RPMI8226 (cell line): Measurements from ENCODE around the gene ZSCAN20.

ENCODE experiments used
- DNase-seq: peaks from one replicate; pipeline ENCODE4 v3.0.0-alpha.2; 2015

Gene ZSCAN20

GRCh38 chr1:33472269-33472980, at the start of gene ZSCAN20:
ZSCAN20 (plus strand) TSS chr1:33472645; CDS start chr1:33479289, 6,644 bp downstream.
- peak; percentile 94 for DNase-seq

GRCh38 chr1:33424205-33424604, 48.2 kb upstream of the ZSCAN20 start:
- no peak for DNase-seq

GRCh38 chr1:33424610-33425009, 47.8 kb upstream of the ZSCAN20 start:
- DNase-seq, result no peak

- no peak for DNase-seq
These were observed 46.5 kb upstream of the ZSCAN20 start for GRCh38 chr1:33425900-33426299.

GRCh38 chr1:33426916-33427315, 45.5 kb upstream of the ZSCAN20 start:
- no peak for DNase-seq

- no peak for DNase-seq
These were observed 43.8 kb upstream of the ZSCAN20 start for GRCh38 chr1:33428661-33429060.

GRCh38 chr1:33429332-33429731, 43.1 kb upstream of the ZSCAN20 start:
- DNase-seq, result no peak

GRCh38 chr1:33429856-33430691, 42.4 kb upstream of the ZSCAN20 start:
- peak; percentile 58 for DNase-seq

- DNase-seq, result peak; percentile 100
These were observed 41.5 kb upstream of the ZSCAN20 start, which contains the start of gene PHC2 for GRCh38 chr1:33430692-33431593. PHC2 (minus strand) TSS chr1:33431095; CDS start chr1:33375539, 55,556 bp downstream.

- no peak for DNase-seq
These were observed 38.7 kb upstream of the ZSCAN20 start for GRCh38 chr1:33433509-33434362.

- no peak for DNase-seq
These were observed 38.1 kb upstream of the ZSCAN20 start for GRCh38 chr1:33434363-33434750.

- DNase-seq, result no peak
These were observed 37.2 kb upstream of the ZSCAN20 start for GRCh38 chr1:33435096-33435820.

- DNase-seq, result no peak
These were observed 35.7 kb upstream of the ZSCAN20 start for GRCh38 chr1:33436557-33437285.

GRCh38 chr1:33438364-33439160, 33.9 kb upstream of the ZSCAN20 start:
- no peak for DNase-seq

GRCh38 chr1:33439662-33440061, 32.8 kb upstream of the ZSCAN20 start:
- no peak for DNase-seq

- DNase-seq, result no peak
These were observed 31.2 kb upstream of the ZSCAN20 start for GRCh38 chr1:33441088-33441745.

GRCh38 chr1:33442141-33442540, 30.3 kb upstream of the ZSCAN20 start:
- no peak for DNase-seq

GRCh38 chr1:33443080-33443704, 29.3 kb upstream of the ZSCAN20 start:
- DNase-seq, result no peak
